Cardiac fibroblast (primary cell): ENCODE results near the gene IFNL4.
"Not testable (repeated sequence)": the region's sequence is repeated elsewhere in the genome, so short reads cannot be mapped to it uniquely, and the experiment has no call there.

Source experiments
- DNase-seq, 2 donors: peaks; one replicate each; pipeline versions ENCODE4 v3.0.0 to v3.0.0-alpha.2; 2010; ENCODE audit warnings: low read depth in 2 of 2
- H3K4me3 ChIP-seq, 2 donors: replicated peaks in 1 of 2; 1 replicate in 1 of 2; 2 replicates in 1 of 2; pipeline ENCODE4 v1.5.1; 2011; ENCODE audit warnings: low read depth in 2 of 2, low read length in 2 of 2, mild to moderate bottlenecking in 2 of 2, moderate library complexity in 1 of 2
- CTCF ChIP-seq: IDR thresholded peaks from one replicate; pipeline ENCODE4 v1.5.1; 2011; ENCODE audit warnings: low read depth, mild to moderate bottlenecking, low read length, inconsistent platforms

Gene IFNL4

GRCh38 chr19:39217094-39217493 is 31.6 kb downstream of the IFNL4 start:
- no peak for TF ChIP-seq CTCF
- H3K4me3 ChIP-seq: no peak overlapping the region
- no peak for DNase-seq

GRCh38 chr19:39215323-39215722 is 33.3 kb downstream of the IFNL4 start:
- not testable (repeated sequence) for DNase-seq, H3K4me3 ChIP-seq

GRCh38 chr19:39212375-39212742 is 36.3 kb downstream of the IFNL4 start:
- H3K4me3 ChIP-seq: no peak overlapping the region
- DNase-seq: peak in 1 of 2 donors; percentile 38
- TF ChIP-seq CTCF: peak; percentile 44

GRCh38 chr19:39211731-39212374 is 36.8 kb downstream of the IFNL4 start:
- no peak overlapping the region for H3K4me3 ChIP-seq
- no peak for DNase-seq
- TF ChIP-seq CTCF: no peak

- no peak overlapping the region for H3K4me3 ChIP-seq
- no peak for DNase-seq
- no peak for TF ChIP-seq CTCF
These were observed 39.5 kb downstream of the IFNL4 start for GRCh38 chr19:39209196-39209595.

GRCh38 chr19:39208175-39208795 is 40.4 kb downstream of the IFNL4 start:
- no peak overlapping the region for H3K4me3 ChIP-seq
- no peak for DNase-seq
- TF ChIP-seq CTCF: no peak

GRCh38 chr19:39207293-39207836 is 41.3 kb downstream of the IFNL4 start:
- no peak overlapping the region for H3K4me3 ChIP-seq
- no peak for DNase-seq
- TF ChIP-seq CTCF: no peak
